ENCODE data around the gene EPC2.

DNA sequence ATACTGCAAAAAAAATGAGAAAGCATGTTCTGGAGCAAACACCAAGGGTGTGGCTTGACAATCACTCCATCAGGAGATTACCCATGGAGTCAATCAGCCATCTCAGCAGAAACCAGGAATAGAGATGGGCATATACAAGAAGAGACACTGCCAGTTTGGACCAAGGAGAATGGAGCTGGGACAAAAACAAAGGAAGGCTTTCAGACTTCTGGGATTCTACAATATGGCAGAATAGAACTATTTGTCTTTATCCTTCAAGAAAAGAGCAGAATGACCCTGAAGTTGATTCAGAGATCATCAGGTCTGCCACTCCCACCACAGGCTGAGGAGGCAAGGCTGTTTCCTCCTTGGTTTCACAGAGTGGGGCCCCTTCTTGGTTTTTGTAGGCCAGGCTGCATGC, 182.2 kb downstream of the EPC2 start:
- TF ChIP-seq, protein P1, sequence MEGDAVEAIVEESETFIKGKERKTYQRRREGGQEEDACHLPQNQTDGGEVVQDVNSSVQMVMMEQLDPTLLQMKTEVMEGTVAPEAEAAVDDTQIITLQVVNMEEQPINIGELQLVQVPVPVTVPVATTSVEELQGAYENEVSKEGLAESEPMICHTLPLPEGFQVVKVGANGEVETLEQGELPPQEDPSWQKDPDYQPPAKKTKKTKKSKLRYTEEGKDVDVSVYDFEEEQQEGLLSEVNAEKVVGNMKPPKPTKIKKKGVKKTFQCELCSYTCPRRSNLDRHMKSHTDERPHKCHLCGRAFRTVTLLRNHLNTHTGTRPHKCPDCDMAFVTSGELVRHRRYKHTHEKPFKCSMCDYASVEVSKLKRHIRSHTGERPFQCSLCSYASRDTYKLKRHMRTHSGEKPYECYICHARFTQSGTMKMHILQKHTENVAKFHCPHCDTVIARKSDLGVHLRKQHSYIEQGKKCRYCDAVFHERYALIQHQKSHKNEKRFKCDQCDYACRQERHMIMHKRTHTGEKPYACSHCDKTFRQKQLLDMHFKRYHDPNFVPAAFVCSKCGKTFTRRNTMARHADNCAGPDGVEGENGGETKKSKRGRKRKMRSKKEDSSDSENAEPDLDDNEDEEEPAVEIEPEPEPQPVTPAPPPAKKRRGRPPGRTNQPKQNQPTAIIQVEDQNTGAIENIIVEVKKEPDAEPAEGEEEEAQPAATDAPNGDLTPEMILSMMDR (IDR thresholded peaks at IDR 0.05; ENCODE audit: insufficient read depth, low read length), result no peak
- TF ChIP-seq POLR2AphosphoS5 (IDR thresholded peaks at IDR 0.05; ENCODE audit: low read depth) (no peak), GABPA (IDR thresholded peaks at IDR 0.05; ENCODE audit: low read depth) (no peak)

Data from HL-60 (cell line).